COR-L47 (cell line): Measurements from ENCODE around the gene SELENOF.
"Not testable (repeated sequence)": the region's sequence is repeated elsewhere in the genome, so short reads cannot be mapped to it uniquely, and the experiment has no call there.

Source experiments
- DNase-seq: peaks from one replicate; lab custom pipeline; 2025; lab: John Stamatoyannopoulos, UW

SELENOF gene

DNA sequence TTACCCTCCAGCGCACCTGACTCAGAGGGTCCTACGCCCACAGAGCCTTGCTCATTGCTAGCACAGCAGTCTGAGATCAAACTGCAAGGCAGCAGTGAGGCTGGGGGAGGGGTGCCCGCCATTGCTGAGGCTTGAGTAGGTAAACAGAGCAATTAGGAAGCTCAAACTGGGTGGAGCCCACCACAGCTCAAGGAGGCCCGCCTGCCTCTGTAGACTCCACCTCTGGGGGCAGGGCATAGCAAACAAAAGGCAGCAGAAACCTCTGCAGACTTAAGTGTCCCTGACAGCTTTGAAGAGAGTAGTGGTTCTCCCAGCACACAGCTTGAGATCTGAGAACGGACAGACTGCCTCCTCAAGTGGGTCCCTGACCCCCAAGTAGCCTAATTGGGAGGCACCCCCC, 99.8 kb downstream of the SELENOF start:
- DNase-seq = not testable (repeated sequence)
